Uterine smooth muscle cell (primary cell): Measurements from ENCODE around the gene VWDE. TPM values are rescaled to one million over a fixed set of nuclear protein-coding genes. Genes with fewer than 3 reads are reported as not detected.

Experiments
- total RNA-seq: library from RNA; depleted of rRNA; stranded (reverse); fragments of >200 nt; gene quantifications from 2 replicates; pipeline ENCODE4 v1.2.3, GENCODE V29; 2014

The VWDE gene
- under 0.01 and 0.33 TPM in 2 replicates for total RNA-seq

GRCh38 chr7:12403287-12404181 lies at the start of gene VWDE:
TSS of gene VWDE (minus strand) at chr7:12403865. CDS start at chr7:12403716, 149 bp downstream.

Other genes with a start within 250 kb of the VWDE start
- gene TMEM106B, start 192.6 kb downstream of the VWDE start, total RNA-seq, result 59.8 and 78.0 TPM in 2 replicates
- under 0.01 and 0.25 TPM in 2 replicates for gene SCIN, start 166.9 kb upstream of the VWDE start, total RNA-seq